SJSA1 (cell line): ENCODE measurements around the gene WNT5A. TPM values are rescaled to one million over a fixed set of nuclear protein-coding genes. Genes with fewer than 3 reads are reported as not detected.
A peak's percentile ranks its signal among the peaks of the same experiment; 100 is the strongest.

Source experiments
- DNase-seq, 2 experiments: peaks; one replicate each; pipeline ENCODE4 v3.0.0-alpha.2; 2015 to 2020; ENCODE audit warnings: low spot score in 2 of 2, low read depth in 1 of 2
- H3K27ac ChIP-seq: fragments of 250-450 bp; sonication (Bioruptor Pico); 2 replicates; pipeline ENCODE4 v1.5.1; 2020; ENCODE audit warnings: mild to moderate bottlenecking, moderate library complexity
- H3K27me3 ChIP-seq: fragments of 250-450 bp; sonication (Bioruptor Pico); replicated peaks from 2 replicates; pipeline ENCODE4 v1.5.1; 2020; ENCODE audit warnings: mild to moderate bottlenecking, moderate library complexity
- H3K36me3 ChIP-seq: fragments of 250-450 bp; sonication (Bioruptor Pico); 2 replicates; pipeline ENCODE4 v1.5.1; 2020; ENCODE audit warnings: mild to moderate bottlenecking
- H3K4me1 ChIP-seq: fragments of 250-450 bp; sonication (Bioruptor Pico); replicated peaks from 2 replicates; pipeline ENCODE4 v1.6.1; 2021; ENCODE audit warnings: mild to moderate bottlenecking
- H3K4me3 ChIP-seq: fragments of 250-450 bp; sonication (Bioruptor Pico); 2 replicates; pipeline ENCODE4 v1.5.1; 2020; ENCODE audit warnings: mild to moderate bottlenecking
- H3K9me3 ChIP-seq: fragments of 250-450 bp; sonication (Bioruptor Pico); replicated peaks from 2 replicates; pipeline ENCODE4 v1.5.1; 2020; ENCODE audit warnings: mild to moderate bottlenecking
- total RNA-seq: library from RNA; depleted of rRNA; stranded (reverse); fragments of >200 nt; shearing (Covaris generic); gene quantifications from 2 replicates; pipeline ENCODE4 v1.2.3, GENCODE V29; 2014

Gene WNT5A
- total RNA-seq, 1 experiment from 2014 or later: 18.8 TPM

- H3K4me3 ChIP-seq: no peak overlapping the region
- DNase-seq: no peak
- no peak overlapping the region for H3K27ac ChIP-seq
- H3K27me3 ChIP-seq: no peaks in the 10 kb centered on the region
- H3K36me3 ChIP-seq: no peaks in the 10 kb centered on the region
- peaks cover 3% of the 10 kb centered on the region; the same call in 1 of the 2 replicates for H3K4me1 ChIP-seq
- no peaks in the 10 kb centered on the region for H3K9me3 ChIP-seq
These were observed 7.9 kb upstream of the WNT5A start for GRCh38 chr3:55494976-55495375.

- H3K4me3 ChIP-seq: no peak overlapping the region
- no peaks in the 10 kb centered on the region for H3K9me3 ChIP-seq
- peaks cover 8% of the 10 kb centered on the region for H3K4me1 ChIP-seq
- peaks cover under 1% of the 10 kb centered on the region; the same call in 1 of the 2 replicates for H3K36me3 ChIP-seq
- no peak overlapping the region for H3K27ac ChIP-seq
- H3K27me3 ChIP-seq: no peaks in the 10 kb centered on the region
- DNase-seq: no peak
These were observed 5.9 kb upstream of the WNT5A start for GRCh38 chr3:55492976-55493375.

GRCh38 chr3:55491296-55491816, 4.2 kb upstream of the WNT5A start:
- Histone ChIP-seq H3K9me3 (no peaks in the 10 kb centered on the region), H3K36me3 (peaks cover 5% of the 10 kb centered on the region; the same call in 1 of the 2 replicates), H3K27ac (no peak overlapping the region), H3K4me3 (no peak overlapping the region), H3K27me3 (no peaks in the 10 kb centered on the region), H3K4me1 (peaks cover 8% of the 10 kb centered on the region)
- no peak for DNase-seq

- Histone ChIP-seq H3K4me1 (peaks cover 8% of the 10 kb centered on the region), H3K27me3 (no peaks in the 10 kb centered on the region), H3K36me3 (peaks cover 7% of the 10 kb centered on the region; the same call in 1 of the 2 replicates), H3K4me3 (no peak overlapping the region), H3K27ac (no peak overlapping the region), H3K9me3 (no peaks in the 10 kb centered on the region)
- no peak for DNase-seq
These were observed 3.3 kb upstream of the WNT5A start for GRCh38 chr3:55490276-55490913.

- Histone ChIP-seq H3K4me1 (peaks cover 7% of the 10 kb centered on the region), H3K27me3 (no peaks in the 10 kb centered on the region), H3K36me3 (peaks cover 8% of the 10 kb centered on the region; the same call in 1 of the 2 replicates), H3K4me3 (no peak overlapping the region), H3K9me3 (no peaks in the 10 kb centered on the region), H3K27ac (no peak overlapping the region)
- DNase-seq: no peak
These were observed 2.7 kb upstream of the WNT5A start for GRCh38 chr3:55489798-55490132.

- Histone ChIP-seq H3K4me1 (peaks cover 13% of the 10 kb centered on the region), H3K27ac (peak overlapping the region; percentile 53), H3K9me3 (no peaks in the 10 kb centered on the region), H3K27me3 (no peaks in the 10 kb centered on the region), H3K4me3 (peak overlapping the region; percentile 66), H3K36me3 (peaks cover 14% of the 10 kb centered on the region; the same call in 1 of the 2 replicates)
- DNase-seq: peak; percentile 67 to 68
These were observed 1.4 kb upstream of the WNT5A start for GRCh38 chr3:55488398-55489055.

GRCh38 chr3:55487381-55488241, 505 bp upstream of the WNT5A start:
- H3K9me3 ChIP-seq: no peaks in the 10 kb centered on the region
- no peaks in the 10 kb centered on the region for H3K27me3 ChIP-seq
- H3K36me3 ChIP-seq: peaks cover 16% of the 10 kb centered on the region
- peaks cover 13% of the 10 kb centered on the region for H3K4me1 ChIP-seq
- H3K27ac ChIP-seq: peak overlapping the region; percentile 78
- peak overlapping the region; percentile 66 for H3K4me3 ChIP-seq
- DNase-seq: peak; percentile 55 to 72

GRCh38 chr3:55486101-55486856, 827 bp downstream of the WNT5A start:
- no peaks in the 10 kb centered on the region for H3K9me3 ChIP-seq
- H3K27ac ChIP-seq: peak overlapping the region; percentile 78
- DNase-seq: peak; percentile 74 to 80
- peaks cover 13% of the 10 kb centered on the region for H3K4me1 ChIP-seq
- peak overlapping the region; percentile 66 for H3K4me3 ChIP-seq
- H3K27me3 ChIP-seq: no peaks in the 10 kb centered on the region
- peaks cover 16% of the 10 kb centered on the region for H3K36me3 ChIP-seq

GRCh38 chr3:55484801-55485791, 2.0 kb downstream of the WNT5A start:
- peak; percentile 73 to 79 for DNase-seq
- H3K27ac ChIP-seq: peak overlapping the region; percentile 78
- H3K27me3 ChIP-seq: no peaks in the 10 kb centered on the region
- peak overlapping the region; percentile 66 for H3K4me3 ChIP-seq
- no peaks in the 10 kb centered on the region for H3K9me3 ChIP-seq
- peaks cover 13% of the 10 kb centered on the region for H3K4me1 ChIP-seq
- peaks cover 17% of the 10 kb centered on the region for H3K36me3 ChIP-seq

GRCh38 chr3:55484191-55484689, 2.9 kb downstream of the WNT5A start:
- H3K4me3 ChIP-seq: peak overlapping the region; percentile 66; the same call in 1 of the 2 replicates
- H3K27ac ChIP-seq: no peak overlapping the region
- H3K9me3 ChIP-seq: no peaks in the 10 kb centered on the region
- peaks cover 26% of the 10 kb centered on the region for H3K36me3 ChIP-seq
- H3K27me3 ChIP-seq: no peaks in the 10 kb centered on the region
- no peak for DNase-seq
- peaks cover 13% of the 10 kb centered on the region for H3K4me1 ChIP-seq

- Histone ChIP-seq H3K27ac (no peak overlapping the region), H3K36me3 (peaks cover 34% of the 10 kb centered on the region), H3K9me3 (no peaks in the 10 kb centered on the region), H3K4me1 (peaks cover 9% of the 10 kb centered on the region), H3K27me3 (no peaks in the 10 kb centered on the region), H3K4me3 (no peak overlapping the region)
- DNase-seq: no peak
These were observed 3.7 kb downstream of the WNT5A start for GRCh38 chr3:55483196-55484095.
